SK-MEL-5 (cell line): ENCODE measurements around the gene FOXD4L6. TPM values are rescaled to one million over a fixed set of nuclear protein-coding genes. Genes with fewer than 3 reads are reported as not detected.
"Not testable (repeated sequence)": the region's sequence is repeated elsewhere in the genome, so short reads cannot be mapped to it uniquely, and the experiment has no call there.

ENCODE experiments used
- DNase-seq: peaks from one replicate; pipeline ENCODE4 v3.0.0-alpha.2; 2016; ENCODE audit warnings: low read depth, low spot score
- in situ Hi-C: cut with HindIII; loops from 2 replicates; pipeline ENCODE4 v1.10.0; 2016; ENCODE audit warnings: low sequenced_read_pairs, high pct_unique_total_duplicates, low pct_unique_long_range_greater_than_20kb
- polyA plus RNA-seq, 2 experiments: library from polyadenylated mRNA; depleted of rRNA; stranded (reverse); fragments of >200 nt; gene quantifications; 2 replicates each; pipeline ENCODE4 v1.2.3, GENCODE V29; 2015
- total RNA-seq: library from RNA; depleted of rRNA; stranded (reverse); fragments of >200 nt; shearing (Covaris generic); gene quantifications from 2 replicates; pipeline ENCODE4 v1.2.3, GENCODE V29; 2014; rRNA removed

The FOXD4L6 gene
- total RNA-seq: not detected in 2 replicates
- 0.07 TPM in 1 of 2 replicates, not detected in the other for polyA plus RNA-seq (2015; cell fraction: cytosol; rRNA removed)
- polyA plus RNA-seq (2015; cell fraction: nucleus; rRNA removed): 0.54 TPM in 1 of 2 replicates, not detected in the other

- in situ Hi-C loops: not testable (repeated sequence)
Observed at GRCh38 chr9:41128581-41128980, at the start of gene FOXD4L6. Gene FOXD4L6 (minus strand): TSS chr9:41128681. CDS start chr9:41128383, 298 bp downstream.

GRCh38 chr9:41174994-41175393 lies 46.5 kb upstream of the FOXD4L6 start:
- DNase-seq, in situ Hi-C loops: not testable (repeated sequence)

More at GRCh38 chr9:41128581-41128980, at the start of gene FOXD4L6:
- DNase-seq: not testable (repeated sequence)

DNA sequence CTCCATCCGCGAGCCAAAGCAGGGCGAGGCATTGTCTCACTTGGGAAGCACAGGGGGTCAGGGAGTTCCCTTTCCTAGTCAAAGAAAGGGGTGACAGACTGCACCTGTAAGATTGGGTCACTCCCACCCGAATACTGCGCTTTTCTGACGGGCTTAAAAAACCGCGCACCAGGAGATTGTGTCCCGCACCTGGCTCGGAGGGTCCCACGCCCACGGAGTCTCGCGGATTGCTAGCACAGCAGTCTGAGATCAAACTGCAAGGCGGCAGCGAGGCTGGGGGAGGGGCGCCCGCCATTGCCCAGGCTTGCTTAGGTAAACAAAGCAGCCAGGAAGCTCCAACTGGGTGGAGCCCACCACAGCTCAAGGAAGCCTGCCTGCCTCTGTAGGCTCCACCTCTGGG lies 21.6 kb upstream of the FOXD4L6 start:
- in situ Hi-C loops, DNase-seq: not testable (repeated sequence)

GRCh38 chr9:41141878-41142277 lies 13.4 kb upstream of the FOXD4L6 start:
- in situ Hi-C loops, DNase-seq: not testable (repeated sequence)

DNA sequence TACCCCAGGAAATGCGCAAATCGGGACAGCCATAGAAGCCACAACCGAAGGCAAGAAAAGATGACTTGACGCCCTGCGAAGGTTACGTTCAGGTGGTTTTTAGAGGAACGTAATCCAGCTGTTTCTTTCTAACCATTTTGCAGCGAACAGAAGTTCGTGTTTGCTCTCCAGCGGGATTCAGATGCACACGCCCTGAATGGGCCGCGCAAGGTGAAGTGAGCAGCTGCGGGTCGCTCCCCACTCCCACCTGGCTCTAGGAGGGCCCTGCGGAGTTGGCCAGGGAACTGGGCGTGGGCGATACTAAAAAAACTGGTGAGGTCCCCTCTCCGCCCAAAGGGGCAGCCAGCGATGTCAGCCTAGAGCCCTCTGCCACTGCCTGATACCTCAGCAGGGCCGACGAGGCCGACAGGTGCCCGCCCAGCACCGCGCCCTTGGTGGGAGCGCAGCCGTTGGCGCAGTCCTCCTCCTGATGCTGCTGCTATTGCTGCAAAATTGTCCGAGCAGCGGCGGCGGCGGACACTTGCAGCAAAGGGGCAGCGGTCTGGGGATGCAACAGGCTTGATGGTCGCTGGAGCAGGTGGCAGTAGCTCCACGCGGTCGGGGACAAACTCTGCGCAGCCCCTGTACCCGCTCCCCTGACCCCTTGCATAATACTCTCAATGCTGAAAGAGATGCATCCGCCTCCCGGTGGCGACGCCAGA lies 1.6 kb downstream of the FOXD4L6 start:
- DNase-seq, in situ Hi-C loops: not testable (repeated sequence)

GRCh38 chr9:41125936-41126335 lies 2.5 kb downstream of the FOXD4L6 start:
- DNase-seq, in situ Hi-C loops: not testable (repeated sequence)

DNA sequence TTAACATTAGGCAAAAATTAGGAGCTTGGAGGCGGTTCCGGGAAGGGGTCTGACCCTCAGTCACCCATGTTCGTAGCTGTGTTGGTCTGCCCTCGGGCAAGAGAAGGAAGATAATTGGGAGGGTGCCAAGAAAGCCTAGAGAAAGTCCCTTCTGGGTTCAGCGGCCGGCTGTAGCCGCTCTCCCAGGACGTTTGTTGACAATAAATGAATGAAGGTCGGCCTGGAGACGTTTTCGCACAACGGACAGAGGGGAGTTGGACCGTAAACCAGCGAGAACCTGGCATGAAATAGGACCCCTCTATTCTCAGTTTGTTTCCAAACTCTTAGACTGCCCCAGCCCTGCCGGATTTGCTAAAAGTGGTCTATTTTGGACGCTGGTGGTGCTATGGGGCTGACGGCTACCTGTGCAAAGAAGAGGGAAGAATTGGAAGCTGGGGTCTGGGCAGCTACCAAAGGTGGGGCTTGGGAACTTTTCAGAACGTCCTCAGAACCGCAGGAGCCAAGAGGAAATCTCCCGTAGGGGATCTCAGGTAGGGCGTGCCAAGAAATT lies 3.3 kb downstream of the FOXD4L6 start:
- in situ Hi-C loops, DNase-seq: not testable (repeated sequence)

DNA sequence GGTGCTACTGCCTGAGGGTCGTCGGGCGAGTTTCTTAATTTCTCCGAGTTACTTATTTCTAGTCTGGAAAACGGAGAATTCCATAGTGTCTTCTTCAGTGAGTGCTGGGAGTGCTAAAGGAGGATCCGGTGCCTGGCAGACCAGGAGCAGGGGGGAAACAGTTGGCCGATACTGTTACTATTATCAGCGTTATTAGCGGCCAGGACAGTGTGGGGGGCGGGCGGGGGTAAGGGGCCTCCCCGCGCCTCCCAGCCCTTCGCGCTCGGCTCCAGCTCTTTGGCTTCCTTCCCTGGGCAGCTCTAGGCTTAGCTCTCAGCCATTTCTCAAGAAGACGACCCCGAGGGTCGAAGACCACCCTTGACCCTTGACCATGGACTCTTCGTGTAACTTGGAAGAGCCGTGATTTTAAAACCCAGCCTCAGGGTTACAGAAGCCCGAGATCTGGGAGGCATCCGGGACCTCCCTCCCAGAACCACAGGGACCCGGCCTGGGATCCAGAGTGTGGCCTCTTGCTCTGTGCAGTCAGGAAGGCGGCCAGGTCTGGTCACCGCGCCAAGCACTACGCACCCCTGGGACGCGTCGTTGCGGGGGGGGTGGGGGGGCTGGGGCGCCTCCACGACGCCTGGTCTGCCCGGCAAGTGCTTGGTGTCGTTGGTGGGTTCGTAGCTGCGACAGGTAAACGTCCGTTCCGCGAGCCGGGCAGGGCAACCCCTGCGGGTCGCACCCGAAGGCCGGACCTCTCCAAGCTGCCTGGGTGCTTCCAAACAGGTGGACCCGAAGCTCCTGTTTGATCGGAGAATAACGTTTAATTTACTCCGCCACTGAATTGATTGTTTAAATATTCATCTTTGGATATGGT lies 4.0 kb downstream of the FOXD4L6 start:
- in situ Hi-C loops, DNase-seq: not testable (repeated sequence)

- DNase-seq, in situ Hi-C loops: not testable (repeated sequence)
Observed at GRCh38 chr9:41123812-41124211, 4.7 kb downstream of the FOXD4L6 start.

DNA sequence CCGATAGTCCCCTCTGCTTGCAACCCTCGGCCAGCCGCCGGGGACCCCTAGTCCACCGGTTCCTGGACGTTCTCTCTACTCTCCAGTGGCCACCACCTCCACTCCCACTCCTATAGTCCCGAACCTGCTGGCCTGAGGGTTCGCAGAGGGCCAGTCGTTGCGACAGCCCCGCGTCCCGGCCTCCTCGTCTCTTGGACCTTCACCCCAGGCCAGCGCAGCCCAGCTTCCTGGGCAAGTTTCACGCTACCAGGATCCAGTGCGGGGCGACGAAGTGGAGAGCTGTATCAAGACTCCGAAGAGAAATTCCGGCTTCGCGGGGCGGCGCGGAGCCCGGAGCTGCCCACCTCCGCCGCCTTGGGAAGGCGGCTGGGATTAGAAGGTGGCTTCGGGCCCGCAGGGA lies 5.1 kb downstream of the FOXD4L6 start:
- in situ Hi-C loops, DNase-seq: not testable (repeated sequence)

GRCh38 chr9:41120696-41121095 lies 7.8 kb downstream of the FOXD4L6 start:
- in situ Hi-C loops, DNase-seq: not testable (repeated sequence)

GRCh38 chr9:41119719-41120118 lies 8.8 kb downstream of the FOXD4L6 start:
- in situ Hi-C loops, DNase-seq: not testable (repeated sequence)

GRCh38 chr9:41119311-41119710 lies 9.2 kb downstream of the FOXD4L6 start:
- DNase-seq, in situ Hi-C loops: not testable (repeated sequence)

GRCh38 chr9:41113348-41113747 lies 15.1 kb downstream of the FOXD4L6 start:
- in situ Hi-C loops, DNase-seq: not testable (repeated sequence)

GRCh38 chr9:41111414-41111813 lies 17.1 kb downstream of the FOXD4L6 start:
- in situ Hi-C loops, DNase-seq: not testable (repeated sequence)

DNA sequence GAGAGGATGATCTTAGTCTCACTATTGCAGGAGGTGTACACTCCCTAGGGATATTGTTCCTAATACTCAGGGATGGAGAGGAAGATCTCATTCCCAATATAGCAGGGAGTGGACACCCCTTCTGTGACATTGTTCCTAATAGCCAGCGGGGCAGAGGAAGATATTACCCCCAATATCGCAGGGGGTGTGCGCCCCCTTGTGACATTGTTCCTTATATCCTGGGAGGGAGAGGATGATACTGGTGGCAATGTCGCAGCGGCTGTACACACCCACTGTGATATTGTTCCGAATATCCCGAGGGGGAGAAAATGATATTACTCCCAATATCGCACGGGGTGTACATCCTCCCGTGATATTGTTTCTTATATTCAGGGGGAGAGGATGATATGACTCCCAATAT lies 17.6 kb downstream of the FOXD4L6 start:
- in situ Hi-C loops: not testable (repeated sequence)
- DNase-seq: peak; percentile 13

DNA sequence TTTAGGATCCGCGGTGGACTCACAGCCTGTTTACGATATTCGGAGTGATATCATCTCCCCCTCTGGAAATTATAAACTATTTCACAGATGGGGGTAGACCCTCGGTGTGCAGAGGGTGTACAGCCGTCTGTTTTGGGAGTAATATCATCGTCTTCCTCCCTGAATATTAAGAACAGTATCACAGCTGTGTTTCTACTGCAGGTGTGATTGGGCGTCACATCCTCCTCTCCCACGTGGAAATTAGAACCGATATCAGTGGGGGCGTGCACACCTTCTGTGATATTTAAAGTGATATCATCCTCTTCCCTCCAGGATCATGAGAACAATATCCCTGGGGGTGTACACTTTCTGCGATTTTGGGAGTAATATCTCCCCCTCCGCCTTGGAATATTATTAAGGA lies 19.2 kb downstream of the FOXD4L6 start:
- DNase-seq, in situ Hi-C loops: not testable (repeated sequence)

GRCh38 chr9:41108816-41109215 lies 19.7 kb downstream of the FOXD4L6 start:
- DNase-seq, in situ Hi-C loops: not testable (repeated sequence)
